ENCODE measurements around the gene IKZF1.

The IKZF1 gene

DNA sequence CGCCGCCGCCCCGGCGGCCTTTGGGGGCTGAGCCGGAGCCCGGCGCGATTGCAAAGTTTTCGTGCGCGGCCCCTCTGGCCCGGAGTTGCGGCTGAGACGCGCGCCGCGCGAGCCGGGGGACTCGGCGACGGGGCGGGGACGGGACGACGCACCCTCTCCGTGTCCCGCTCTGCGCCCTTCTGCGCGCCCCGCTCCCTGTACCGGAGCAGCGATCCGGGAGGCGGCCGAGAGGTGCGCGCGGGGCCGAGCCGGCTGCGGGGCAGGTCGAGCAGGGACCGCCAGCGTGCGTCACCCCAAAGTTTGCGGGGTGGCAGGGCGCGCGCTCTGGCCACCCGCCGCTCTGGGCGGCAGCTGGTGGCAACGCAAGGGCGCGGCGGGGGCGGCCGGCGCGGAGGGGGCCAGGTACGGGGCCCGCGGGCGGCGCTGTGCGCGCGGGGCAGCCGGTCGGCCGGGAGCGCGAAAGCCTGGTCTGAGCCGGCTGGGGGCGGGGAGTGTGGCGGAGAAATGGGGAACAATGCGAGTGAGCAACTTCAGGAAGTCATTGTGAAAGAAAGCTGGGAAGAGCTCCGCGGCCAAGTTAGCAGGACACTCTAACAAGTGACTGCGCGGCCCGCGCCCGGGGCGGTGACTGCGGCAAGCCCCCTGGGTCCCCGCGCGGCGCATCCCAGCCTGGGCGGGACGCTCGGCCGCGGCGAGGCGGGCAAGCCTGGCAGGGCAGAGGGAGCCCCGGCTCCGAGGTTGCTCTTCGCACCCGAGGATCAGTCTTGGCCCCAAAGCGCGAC lies at the start of gene IKZF1:
IKZF1 (plus strand) TSS at position 588 of the 782 bp plus-strand sequence. CDS start 14,346 bp downstream, outside the sequence.
- no peak for DNase-seq (ENCODE audit: low spot score)

DNA sequence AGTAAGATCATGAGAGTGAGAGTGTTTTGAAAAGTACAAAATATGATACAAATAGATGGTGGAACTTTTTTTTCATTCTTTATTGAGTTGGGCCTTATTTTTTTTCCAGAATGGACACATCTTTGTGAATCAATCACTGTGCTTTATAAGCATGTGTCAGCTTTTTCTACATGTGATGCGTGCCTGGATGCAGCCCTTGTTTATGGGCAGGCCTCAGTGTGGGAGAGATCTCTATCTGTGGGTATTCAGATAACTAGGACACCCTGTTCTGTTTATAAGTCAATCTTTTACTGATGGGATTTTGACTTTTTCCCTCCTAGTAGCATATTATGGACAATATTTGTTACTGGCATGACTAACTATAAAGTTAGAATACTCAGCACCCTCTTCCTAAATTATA lies 42.9 kb upstream of the IKZF1 start:
- no peak for DNase-seq (ENCODE audit: low spot score)

DNA sequence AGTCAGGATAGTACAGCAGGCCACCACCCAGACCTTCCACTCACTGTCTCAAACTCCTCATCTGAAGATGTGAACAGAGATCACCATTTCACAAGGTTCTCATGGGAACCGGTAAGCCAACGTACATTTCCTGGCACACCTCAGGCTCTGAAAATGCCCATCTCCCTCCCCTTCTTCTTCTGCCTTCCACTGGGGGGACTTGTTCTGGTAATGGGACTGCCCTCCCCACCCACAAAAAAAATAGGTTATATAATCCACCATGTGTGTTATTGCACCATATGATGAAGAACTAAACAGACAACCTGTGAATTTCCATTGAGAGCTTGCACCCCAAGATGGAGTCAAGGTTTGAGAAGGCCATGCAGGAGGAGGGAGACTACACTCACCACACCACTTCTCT lies 42.1 kb upstream of the IKZF1 start:
- no peak for DNase-seq (ENCODE audit: low spot score)

- no peak for DNase-seq (ENCODE audit: low spot score)
Observed at GRCh38 chr7:50262916-50263690, 41.4 kb upstream of the IKZF1 start.

DNA sequence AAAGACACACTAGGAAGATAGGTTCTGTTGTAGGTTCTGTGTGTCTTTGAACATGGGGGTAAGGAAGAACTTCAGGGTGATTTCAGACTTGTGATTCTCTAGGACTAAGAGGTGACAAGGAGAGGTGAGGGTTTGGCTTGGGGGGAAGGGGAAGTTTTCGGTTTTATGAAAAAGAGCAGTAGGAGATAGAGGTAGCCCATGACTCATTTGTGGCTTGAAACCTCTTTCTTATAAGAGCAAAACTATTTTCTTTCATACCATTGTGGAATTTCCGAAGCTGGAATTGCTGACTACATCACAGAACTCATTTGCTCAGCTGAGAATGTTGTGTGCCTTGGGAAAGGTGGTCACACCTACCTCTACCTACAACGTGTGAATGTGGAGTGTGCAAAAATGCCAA lies 39.6 kb upstream of the IKZF1 start:
- DNase-seq (ENCODE audit: low spot score): no peak

DNA sequence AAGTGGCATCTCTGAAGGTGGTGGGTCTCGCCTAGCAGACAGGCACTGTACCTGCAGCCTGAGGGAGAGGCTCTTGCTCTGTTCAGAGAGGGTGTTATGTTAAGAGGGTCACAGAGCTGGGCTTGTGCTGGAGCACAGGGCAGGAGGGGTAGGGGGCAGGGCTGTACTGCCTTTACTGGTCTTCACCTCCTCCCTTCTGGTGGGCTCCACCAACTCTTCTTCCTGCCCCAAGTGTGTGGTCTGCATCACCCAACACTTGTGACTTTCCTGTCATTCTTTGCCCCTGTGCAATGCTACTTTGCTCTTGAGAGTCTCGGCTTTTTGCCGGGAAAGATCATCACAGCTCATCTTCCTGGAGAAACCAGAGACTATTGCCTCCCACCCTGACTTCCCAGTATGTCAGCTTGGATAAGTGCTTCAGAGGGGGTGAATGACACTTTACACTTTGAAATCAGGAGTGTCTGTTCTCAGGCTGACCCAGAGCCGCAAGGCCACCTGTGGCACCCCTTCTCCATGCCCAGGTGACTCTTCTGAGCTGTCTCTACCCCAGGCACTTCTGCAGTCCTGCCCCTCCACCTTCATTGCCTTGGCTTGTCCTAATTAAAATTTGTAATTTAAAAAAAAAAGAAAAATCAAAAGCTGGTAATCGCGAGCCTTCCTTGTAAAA lies 38.4 kb upstream of the IKZF1 start:
- no peak for DNase-seq (ENCODE audit: low spot score)

- DNase-seq (ENCODE audit: low spot score): no peak
Observed at GRCh38 chr7:50266635-50267386, 37.7 kb upstream of the IKZF1 start.

GRCh38 chr7:50267525-50268041 lies 36.9 kb upstream of the IKZF1 start:
- DNase-seq (ENCODE audit: low spot score): no peak

- no peak for DNase-seq (ENCODE audit: low spot score)
Observed at GRCh38 chr7:50268223-50268622, 36.3 kb upstream of the IKZF1 start.

- no peak for DNase-seq (ENCODE audit: low spot score)
Observed at GRCh38 chr7:50268990-50269389, 35.5 kb upstream of the IKZF1 start.

GRCh38 chr7:50270531-50271018 lies 33.9 kb upstream of the IKZF1 start:
- DNase-seq (ENCODE audit: low spot score): no peak

GRCh38 chr7:50272808-50273207 lies 31.7 kb upstream of the IKZF1 start:
- DNase-seq (ENCODE audit: low spot score): no peak

GRCh38 chr7:50273301-50273700 lies 31.2 kb upstream of the IKZF1 start:
- no peak for DNase-seq (ENCODE audit: low spot score)

GRCh38 chr7:50273870-50274269 lies 30.6 kb upstream of the IKZF1 start:
- no peak for DNase-seq (ENCODE audit: low spot score)

- no peak for DNase-seq (ENCODE audit: low spot score)
Observed at GRCh38 chr7:50274361-50274760, 30.2 kb upstream of the IKZF1 start.

- no peak for DNase-seq (ENCODE audit: low spot score)
Observed at GRCh38 chr7:50275430-50275829, 29.1 kb upstream of the IKZF1 start.

- no peak for DNase-seq (ENCODE audit: low spot score)
Observed at GRCh38 chr7:50276483-50276882, 28.0 kb upstream of the IKZF1 start.

- DNase-seq (ENCODE audit: low spot score): no peak
Observed at GRCh38 chr7:50278120-50278519, 26.4 kb upstream of the IKZF1 start.

DNA sequence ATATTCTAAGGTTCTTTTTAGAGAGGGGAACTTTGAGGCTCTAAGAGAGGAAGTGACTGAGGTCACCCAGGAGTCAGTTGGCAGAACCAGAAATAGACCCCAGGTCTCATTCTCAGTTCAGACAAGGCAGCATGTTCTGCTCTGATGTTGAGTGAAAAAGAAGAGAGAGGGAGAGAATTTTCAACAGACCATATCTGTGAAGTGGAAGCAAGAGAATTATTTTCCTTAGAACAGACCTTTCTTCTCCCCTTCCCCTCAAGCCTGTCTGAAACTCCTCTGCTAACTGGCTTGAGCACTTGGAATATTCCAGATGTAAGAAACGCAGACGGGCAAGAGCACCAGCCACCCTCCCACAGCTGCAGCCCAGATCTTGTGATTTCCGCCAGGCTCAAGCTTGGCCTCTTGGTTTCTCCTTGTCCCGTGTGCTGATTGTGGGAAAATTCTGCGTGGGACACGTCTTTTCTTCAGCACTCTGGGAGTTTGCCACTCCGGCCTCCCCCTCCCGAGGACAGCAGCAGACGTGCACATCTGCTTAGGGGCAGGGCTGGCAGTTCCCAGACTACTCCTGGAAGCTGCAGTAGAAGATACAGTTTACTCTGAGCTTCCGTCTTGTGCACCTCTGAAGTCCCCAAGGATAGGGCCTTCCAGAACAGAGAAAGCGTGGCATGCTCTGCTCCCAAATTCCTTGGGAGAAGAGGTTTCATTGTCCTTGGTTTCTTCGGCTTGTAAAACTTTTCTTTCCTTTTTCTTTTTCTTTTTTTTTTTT lies 22.7 kb upstream of the IKZF1 start:
- no peak for DNase-seq (ENCODE audit: low spot score)

GRCh38 chr7:50282813-50283605 lies 21.5 kb upstream of the IKZF1 start:
- DNase-seq (ENCODE audit: low spot score): no peak

Data from HuH-7.5 (cell line).